Stimulated activated naive CD4-positive, alpha-beta T cell treated with Interleukin-2 at 50 U/mL for 16 hours (primary cell): ENCODE measurements around the gene STMP1.

Experiments
- DNase-seq: peaks from one replicate; lab custom pipeline; 2025; lab: John Stamatoyannopoulos, UW

The STMP1 gene

DNA sequence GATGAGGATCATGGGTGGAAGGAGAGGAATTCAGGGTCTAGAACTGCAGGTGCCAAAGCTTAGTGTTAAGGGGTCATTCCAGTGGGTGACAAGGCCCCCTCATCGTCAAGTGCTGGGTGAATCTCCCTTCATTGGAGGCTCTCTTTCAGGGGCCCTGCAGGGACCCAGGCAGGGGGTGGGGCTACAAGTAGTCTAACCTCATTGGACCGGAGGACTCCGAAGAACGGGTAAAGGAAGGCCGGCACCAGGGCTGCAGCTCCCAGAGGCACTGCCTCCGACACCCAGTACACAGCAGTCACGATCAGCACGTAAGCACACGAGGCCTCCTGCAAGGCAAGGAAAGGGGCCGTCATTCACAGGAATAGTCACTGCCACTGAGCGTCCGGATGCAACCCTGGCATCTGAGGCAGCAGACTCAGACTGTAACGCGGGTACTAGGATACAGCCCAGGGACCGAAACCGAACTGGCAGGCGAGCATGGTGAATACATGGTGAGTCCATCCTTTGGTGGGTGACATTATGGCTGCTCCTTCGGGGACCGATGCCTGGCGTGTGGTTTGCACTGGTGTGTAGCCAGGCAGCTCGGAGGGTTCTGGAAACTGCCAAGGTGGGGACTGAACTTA is 59.0 kb downstream of the STMP1 start:
- DNase-seq, result no peak

GRCh38 chr7:135723411-135723810 is 61.1 kb downstream of the STMP1 start:
- no peak for DNase-seq
